ENCODE results near the gene SUPT4H1. TPM values are rescaled to one million over a fixed set of nuclear protein-coding genes. Genes with fewer than 3 reads are reported as not detected.

SUPT4H1 gene
- total RNA-seq, 1 experiment from 2014 or later, result 53.8 TPM

- Histone ChIP-seq H3K27ac (ENCODE audit: low read length) (no peak overlapping the region), H3K36me3 (ENCODE audit: control insufficient read depth, insufficient read depth, low read length) (no peaks in the 10 kb centered on the region), H3K9me3 (ENCODE audit: control insufficient read depth, insufficient read depth, low read depth, low read length) (no peaks in the 10 kb centered on the region), H3K27me3 (ENCODE audit: control insufficient read depth, insufficient read depth, low read length) (no peaks in the 10 kb centered on the region; the same call in 1 of the 2 replicates), H3K4me3 (ENCODE audit: low read depth in 2 of 2, low read length in 2 of 2) (no peak overlapping the region), H3K4me1 (ENCODE audit: control insufficient read depth, insufficient read depth, low read length) (peaks cover 10% of the 10 kb centered on the region)
- DNase-seq (ENCODE audit: low read depth, low spot score) (no peak), ATAC-seq (no peak)
- ChIA-PET CTCF (no interaction called here), POLR2A (no interaction called here)
- no peak for TF ChIP-seq SIN3A (IDR thresholded peaks at IDR 0.05; ENCODE audit: borderline replicate concordance, insufficient read depth, low read depth, low read length)
- TF ChIP-seq TCF7L2 (IDR thresholded peaks at IDR 0.05; ENCODE audit: low read depth, low read length), result no peak
- no peak for TF ChIP-seq POLR2AphosphoS5 (IDR thresholded peaks at IDR 0.05; ENCODE audit: low read depth, low read length)
- TF ChIP-seq CTCF (IDR thresholded peaks at IDR 0.05), result no peak
- no peak for TF ChIP-seq REST (IDR thresholded peaks at IDR 0.05; ENCODE audit: insufficient read depth in 1 of 2, low read depth in 2 of 2, low read length in 1 of 2)
- BruUV-seq (replicated peaks), result no TSS peak
- in situ Hi-C loops (cut with HindIII; ENCODE audit: low pct_unique_long_range_greater_than_20kb, low sequenced_read_pairs), result no loop called here
- intact Hi-C loops (cut with micrococcal nuclease; ENCODE audit: unreplicated experiment), result no loop called here
Measured at GRCh38 chr17:58385359-58385899, 33.4 kb upstream of the SUPT4H1 start.

- no peak for ATAC-seq
- no peak overlapping the region for H3K4me3 ChIP-seq (ENCODE audit: low read depth in 2 of 2, low read length in 2 of 2)
- no peak overlapping the region for H3K27ac ChIP-seq (ENCODE audit: low read length)
- no TSS peak for BruUV-seq (replicated peaks)
- no peaks in the 10 kb centered on the region for H3K36me3 ChIP-seq (ENCODE audit: control insufficient read depth, insufficient read depth, low read length)
- no peak for DNase-seq (ENCODE audit: low read depth, low spot score)
- H3K27me3 ChIP-seq (ENCODE audit: control insufficient read depth, insufficient read depth, low read length), result no peaks in the 10 kb centered on the region; the same call in 1 of the 2 replicates
- CTCF ChIA-PET, result no interaction called here
- POLR2A ChIA-PET, result no interaction called here
- in situ Hi-C loops (cut with HindIII; ENCODE audit: low pct_unique_long_range_greater_than_20kb, low sequenced_read_pairs), result no loop called here
- H3K9me3 ChIP-seq (ENCODE audit: control insufficient read depth, insufficient read depth, low read depth, low read length), result no peaks in the 10 kb centered on the region
- intact Hi-C loops (cut with micrococcal nuclease; ENCODE audit: unreplicated experiment), result no loop called here
- peaks cover 8% of the 10 kb centered on the region for H3K4me1 ChIP-seq (ENCODE audit: control insufficient read depth, insufficient read depth, low read length)
- no peak for TF ChIP-seq CTCF (IDR thresholded peaks at IDR 0.05)
- no peak for TF ChIP-seq POLR2AphosphoS5 (IDR thresholded peaks at IDR 0.05; ENCODE audit: low read depth, low read length)
- TF ChIP-seq REST (IDR thresholded peaks at IDR 0.05; ENCODE audit: insufficient read depth in 1 of 2, low read depth in 2 of 2, low read length in 1 of 2), result no peak
- TF ChIP-seq TCF7L2 (IDR thresholded peaks at IDR 0.05; ENCODE audit: low read depth, low read length), result no peak
- no peak for TF ChIP-seq SIN3A (IDR thresholded peaks at IDR 0.05; ENCODE audit: borderline replicate concordance, insufficient read depth, low read depth, low read length)
Measured at GRCh38 chr17:58384897-58385296, 32.9 kb upstream of the SUPT4H1 start.

All from Panc1 (cell line).